ENCODE measurements around the gene TPO. TPM values are rescaled to one million over a fixed set of nuclear protein-coding genes. Genes with fewer than 3 reads are reported as not detected.

TPO gene
- polyA plus RNA-seq, 3 donors, result not detected

DNA sequence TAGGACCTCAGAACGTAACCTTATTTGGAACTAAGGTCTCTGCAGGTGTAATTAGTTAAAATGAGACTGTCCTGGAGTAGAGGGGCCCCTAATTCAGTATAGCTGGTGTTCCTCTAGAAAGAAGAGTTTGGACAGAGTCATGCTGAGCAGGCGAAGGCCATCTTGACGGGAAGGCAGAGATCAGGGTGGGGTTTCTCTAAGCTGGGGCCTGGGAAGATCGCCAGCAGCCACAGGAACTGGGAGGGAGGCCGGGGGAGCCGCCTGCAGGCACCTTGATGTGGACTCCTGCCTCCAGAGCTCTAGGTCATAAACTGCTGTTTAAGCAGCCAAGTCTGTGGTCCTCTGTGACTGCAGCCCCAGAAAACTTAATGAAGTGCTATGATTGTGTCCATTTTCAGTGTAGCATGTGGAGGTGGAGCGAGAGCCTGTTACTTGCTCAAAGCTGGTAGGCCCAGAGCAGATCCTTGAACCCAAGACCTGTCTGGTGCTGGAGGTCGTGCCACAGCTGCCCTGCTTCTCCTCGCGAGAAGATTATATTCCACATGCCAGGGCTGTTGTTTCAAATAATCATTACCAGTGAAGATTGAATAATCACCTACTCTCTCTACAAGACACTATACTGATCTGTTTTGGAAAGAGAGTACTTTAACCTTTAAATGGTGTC is 105.7 kb downstream of the TPO start:
- H3K36me3 Mint-ChIP-seq, result no peaks in the 10 kb centered on the region
- Histone ChIP-seq H3K79me2 (ENCODE audit: insufficient read depth, low read length) (no peaks in the 10 kb centered on the region), H3K27me3 (ENCODE audit: control insufficient read depth in 2 of 2, insufficient read depth in 2 of 2, low read length in 2 of 2) (no peaks in the 10 kb centered on the region), H2AFZ (ENCODE audit: insufficient read depth, low read depth, low read length, poor library complexity, severe bottlenecking) (no peak overlapping the region), H3K9ac (ENCODE audit: insufficient read depth, low read length, poor library complexity, severe bottlenecking) (no peak overlapping the region), H3K36me3 (replicated peaks in 1 of 2; ENCODE audit: control insufficient read depth in 1 of 2, insufficient read depth in 2 of 2, low read length in 2 of 2) (no peaks in the 10 kb centered on the region), H4K20me1 (ENCODE audit: insufficient read depth, low read length) (no peaks in the 10 kb centered on the region), H3K27ac (ENCODE audit: low read depth in 1 of 2, low read length in 2 of 2) (no peak overlapping the region), H3K4me1 (ENCODE audit: control insufficient read depth in 1 of 2, insufficient read depth in 2 of 2, low read length in 2 of 2) (no peaks in the 10 kb centered on the region), H3K4me3 (replicated peaks in 1 of 3; ENCODE audit: low read depth in 2 of 3, low read length in 3 of 3) (no peak overlapping the region), H3K9me3 (replicated peaks in 1 of 2; ENCODE audit: control insufficient read depth in 1 of 2, insufficient read depth in 1 of 2, low read length in 2 of 2) (peaks cover 0 to 5% of the 10 kb centered on the region in 2 donors), H3K4me2 (replicated peaks; ENCODE audit: extremely low read depth, low read length, poor library complexity, severe bottlenecking) (no peak overlapping the region)
- H3K4me3 Mint-ChIP-seq, result no peak overlapping the region
- H3K9me3 Mint-ChIP-seq, result peaks cover 0 to 2% (median 0%) of the 10 kb centered on the region in 7 donors
- WGBS (ENCODE audit: insufficient coverage), result 28% methylated on average over 6 of the region's 10 CpGs
- intact Hi-C loops (cut with micrococcal nuclease), result no loop called here
- TF ChIP-seq, protein P1, sequence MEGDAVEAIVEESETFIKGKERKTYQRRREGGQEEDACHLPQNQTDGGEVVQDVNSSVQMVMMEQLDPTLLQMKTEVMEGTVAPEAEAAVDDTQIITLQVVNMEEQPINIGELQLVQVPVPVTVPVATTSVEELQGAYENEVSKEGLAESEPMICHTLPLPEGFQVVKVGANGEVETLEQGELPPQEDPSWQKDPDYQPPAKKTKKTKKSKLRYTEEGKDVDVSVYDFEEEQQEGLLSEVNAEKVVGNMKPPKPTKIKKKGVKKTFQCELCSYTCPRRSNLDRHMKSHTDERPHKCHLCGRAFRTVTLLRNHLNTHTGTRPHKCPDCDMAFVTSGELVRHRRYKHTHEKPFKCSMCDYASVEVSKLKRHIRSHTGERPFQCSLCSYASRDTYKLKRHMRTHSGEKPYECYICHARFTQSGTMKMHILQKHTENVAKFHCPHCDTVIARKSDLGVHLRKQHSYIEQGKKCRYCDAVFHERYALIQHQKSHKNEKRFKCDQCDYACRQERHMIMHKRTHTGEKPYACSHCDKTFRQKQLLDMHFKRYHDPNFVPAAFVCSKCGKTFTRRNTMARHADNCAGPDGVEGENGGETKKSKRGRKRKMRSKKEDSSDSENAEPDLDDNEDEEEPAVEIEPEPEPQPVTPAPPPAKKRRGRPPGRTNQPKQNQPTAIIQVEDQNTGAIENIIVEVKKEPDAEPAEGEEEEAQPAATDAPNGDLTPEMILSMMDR (IDR thresholded peaks at IDR 0.05), result no peak
- no peak for DNase-seq
- peaks cover 0 to 2% (median 0%) of the 10 kb centered on the region in 3 donors for H3K27me3 Mint-ChIP-seq (ENCODE audit: low read depth in 3 of 3)
- H3K4me1 Mint-ChIP-seq, result no peaks in the 10 kb centered on the region
- no peak overlapping the region for H3K27ac Mint-ChIP-seq

GRCh38 chr2:1521191-1521877 is 108.1 kb downstream of the TPO start:
- Mint-ChIP-seq H3K36me3 (no peaks in the 10 kb centered on the region), H3K9me3 (peaks cover under 1 to 10% (median 7%) of the 10 kb centered on the region in 7 donors), H3K27ac (no peak overlapping the region), H3K4me3 (no peak overlapping the region), H3K27me3 (ENCODE audit: low read depth in 3 of 3) (peaks cover 0 to 2% (median 0%) of the 10 kb centered on the region in 3 donors), H3K4me1 (no peaks in the 10 kb centered on the region)
- H3K4me3 ChIP-seq (replicated peaks in 1 of 3; ENCODE audit: low read depth in 2 of 3, low read length in 3 of 3), result no peak overlapping the region
- H3K36me3 ChIP-seq (replicated peaks in 1 of 2; ENCODE audit: control insufficient read depth in 1 of 2, insufficient read depth in 2 of 2, low read length in 2 of 2), result no peaks in the 10 kb centered on the region
- H3K9me3 ChIP-seq (replicated peaks in 1 of 2; ENCODE audit: control insufficient read depth in 1 of 2, insufficient read depth in 1 of 2, low read length in 2 of 2), result peaks cover 0 to 18% of the 10 kb centered on the region in 2 donors
- no peak for DNase-seq
- intact Hi-C loops (cut with micrococcal nuclease), result no loop called here
- H2AFZ ChIP-seq (ENCODE audit: insufficient read depth, low read depth, low read length, poor library complexity, severe bottlenecking), result no peak overlapping the region
- H3K4me2 ChIP-seq (replicated peaks; ENCODE audit: extremely low read depth, low read length, poor library complexity, severe bottlenecking), result no peak overlapping the region
- TF ChIP-seq, protein P1 (IDR thresholded peaks at IDR 0.05), result no peak
- H3K9ac ChIP-seq (ENCODE audit: insufficient read depth, low read length, poor library complexity, severe bottlenecking), result no peak overlapping the region
- no peak overlapping the region for H3K27ac ChIP-seq (ENCODE audit: low read depth in 1 of 2, low read length in 2 of 2)
- no peaks in the 10 kb centered on the region for H3K79me2 ChIP-seq (ENCODE audit: insufficient read depth, low read length)
- no peaks in the 10 kb centered on the region for H3K27me3 ChIP-seq (ENCODE audit: control insufficient read depth in 2 of 2, insufficient read depth in 2 of 2, low read length in 2 of 2)
- WGBS (ENCODE audit: insufficient coverage), result 94% methylated on average over 17 of the region's 21 CpGs
- H3K4me1 ChIP-seq (ENCODE audit: control insufficient read depth in 1 of 2, insufficient read depth in 2 of 2, low read length in 2 of 2), result no peaks in the 10 kb centered on the region
- no peaks in the 10 kb centered on the region for H4K20me1 ChIP-seq (ENCODE audit: insufficient read depth, low read length)

Measured in CD14-positive monocyte (primary cell).